Psoas muscle (tissue), 8 donors: ENCODE results near the gene LMO7. TPM values are rescaled to one million over a fixed set of nuclear protein-coding genes. Genes with fewer than 3 reads are reported as not detected.
"Not testable (repeated sequence)": the region's sequence is repeated elsewhere in the genome, so short reads cannot be mapped to it uniquely, and the experiment has no call there.

Experiments used
- ATAC-seq, 4 donors: fragments of 200-7000 bp; cut with Tn5 transposase; one replicate each; pipeline ENCODE4 v1.9.1; 2020; ENCODE audit warnings: moderate library complexity in 3 of 4, mild to moderate bottlenecking in 2 of 4
- DNase-seq, 2 donors: peaks; one replicate each; pipeline ENCODE4 v3.0.0-alpha.2; 2020
- H3K27ac ChIP-seq: fragments of 200-600 bp; one replicate; pipeline ENCODE4 v1.8.0; 2022
- H3K27me3 ChIP-seq, 3 donors: fragments of 200-600 bp in 1 of 3; one replicate each; pipeline versions ENCODE4 v1.6.1 to v1.8.0; 2013 to 2022; ENCODE audit warnings: low read length in 2 of 3, mild to moderate bottlenecking in 2 of 3, moderate library complexity in 1 of 3; ENCODE audit not compliant: insufficient read depth in 3 of 3
- H3K36me3 ChIP-seq, 2 donors: fragments of 200-600 bp in 1 of 2; one replicate each; pipeline versions ENCODE4 v1.6.1 to v1.8.0; 2013 to 2022; ENCODE audit warnings: low read depth in 1 of 2, mild to moderate bottlenecking in 1 of 2, moderate library complexity in 1 of 2; ENCODE audit not compliant: insufficient read depth in 1 of 2
- H3K4me1 ChIP-seq: fragments of 200-600 bp; one replicate; pipeline ENCODE4 v1.8.0; 2022
- H3K4me3 ChIP-seq: fragments of 200-600 bp; one replicate; pipeline ENCODE4 v1.8.0; 2022; ENCODE audit warnings: mild to moderate bottlenecking
- H3K9me3 ChIP-seq: fragments of 200-600 bp; one replicate; pipeline ENCODE4 v1.8.0; 2022
- WGBS, 3 donors: extraction: QIAGEN DNeasy Blood & Tissue Kit; methylation state at CpG; one replicate each; pipeline versions ENCODE4 v1.1.6 to v1.1.7; 2013; 5-methylcytosine and 5-hydroxymethylcytosine counted together
- intact Hi-C, 2 donors: fragments of 100-400 bp; cut with DNase I; formaldehyde crosslinking; loops; one replicate each; pipeline versions ENCODE4 v1.11.0 to v1.14.2; 2022
- polyA plus RNA-seq, 3 donors: library from polyadenylated mRNA; stranded (reverse); fragments of 200-250 nt; gene quantifications; one replicate each; pipeline ENCODE4 v1.2.3, GENCODE V29; 2013
- total RNA-seq, 4 donors: library from RNA; stranded (reverse); fragmentation: NEBNext Ultra II Directional in 2 of 4; extraction: Animal tissue kit (Norgen Biotek cat#: 25700) in 2 of 4; gene quantifications; one replicate each; pipeline versions ENCODE4 v1.2.1 to v1.2.4, GENCODE V29; 2021 to 2023
- TF ChIP-seq, protein P1 (sequence below): fragments of 200-600 bp; IDR thresholded peaks from one replicate; pipeline ENCODE4 v1.8.0; 2022; ENCODE audit warnings: antibody characterized with exemption
- donor health status: healthy with polysubstance abuse.
- donor health status: DM: no; HTN: no; CAD: no; lungs with moderate emphysema.
- donor health status: Bipolar disorder and iron deficiency.
- donor health status: healthy.
- donor health status: DM: yes; HTN: yes; CAD: no.
- donor health status: DM: no; HTN: no; CAD: no.
- donor health status: DM: no; HTN: no; CAD: no.
- donor health status: DM: yes; HTN: yes; CAD: no.

LMO7 gene
- total and polyA plus RNA-seq, 7 donors, result 15.3 to 271 (median 97.9) TPM

DNA sequence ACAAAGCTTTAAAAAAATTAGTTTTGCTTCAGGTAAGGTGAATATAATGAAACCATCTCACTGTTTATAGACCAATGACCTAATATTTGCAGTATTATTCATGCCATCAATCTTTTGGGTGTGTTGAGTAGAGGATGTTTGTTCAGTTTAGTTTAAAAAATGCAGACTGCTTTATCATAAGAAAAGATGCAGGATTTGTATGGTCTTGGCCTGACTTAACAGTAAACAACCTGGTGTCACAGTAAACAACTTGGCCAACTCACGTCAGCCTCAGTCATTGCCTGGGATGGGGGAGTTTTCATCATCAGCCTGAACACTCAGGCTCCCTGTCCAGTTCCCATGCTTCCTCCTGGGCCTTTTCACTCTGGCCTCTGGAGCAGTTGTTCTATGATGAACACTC, 55.1 kb downstream of the LMO7 start:
- no peaks in the 10 kb centered on the region for H3K27me3 ChIP-seq
- intact Hi-C loops, result loop anchor here in 1 of 2 donors (10.0 kb wide), 1 partner anchor 1294 kb away; no protein-coding TSS in a partner anchor
- TF ChIP-seq, protein P1, sequence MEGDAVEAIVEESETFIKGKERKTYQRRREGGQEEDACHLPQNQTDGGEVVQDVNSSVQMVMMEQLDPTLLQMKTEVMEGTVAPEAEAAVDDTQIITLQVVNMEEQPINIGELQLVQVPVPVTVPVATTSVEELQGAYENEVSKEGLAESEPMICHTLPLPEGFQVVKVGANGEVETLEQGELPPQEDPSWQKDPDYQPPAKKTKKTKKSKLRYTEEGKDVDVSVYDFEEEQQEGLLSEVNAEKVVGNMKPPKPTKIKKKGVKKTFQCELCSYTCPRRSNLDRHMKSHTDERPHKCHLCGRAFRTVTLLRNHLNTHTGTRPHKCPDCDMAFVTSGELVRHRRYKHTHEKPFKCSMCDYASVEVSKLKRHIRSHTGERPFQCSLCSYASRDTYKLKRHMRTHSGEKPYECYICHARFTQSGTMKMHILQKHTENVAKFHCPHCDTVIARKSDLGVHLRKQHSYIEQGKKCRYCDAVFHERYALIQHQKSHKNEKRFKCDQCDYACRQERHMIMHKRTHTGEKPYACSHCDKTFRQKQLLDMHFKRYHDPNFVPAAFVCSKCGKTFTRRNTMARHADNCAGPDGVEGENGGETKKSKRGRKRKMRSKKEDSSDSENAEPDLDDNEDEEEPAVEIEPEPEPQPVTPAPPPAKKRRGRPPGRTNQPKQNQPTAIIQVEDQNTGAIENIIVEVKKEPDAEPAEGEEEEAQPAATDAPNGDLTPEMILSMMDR, result no peak
- DNase-seq, result no peak
- ATAC-seq, result no peak
- no peak overlapping the region for H3K4me3 ChIP-seq
- 87 to 100% (median 96%) methylated on average over 1 of the region's 1 CpG for WGBS, 3 donors
- H3K27ac ChIP-seq, result no peak overlapping the region
- peaks cover 0 to 3% of the 10 kb centered on the region in 2 donors for H3K36me3 ChIP-seq
- H3K4me1 ChIP-seq, result no peaks in the 10 kb centered on the region
- no peaks in the 10 kb centered on the region for H3K9me3 ChIP-seq

GRCh38 chr13:75693227-75693626, 57.1 kb downstream of the LMO7 start:
- H3K4me3 ChIP-seq, result no peak overlapping the region
- no peaks in the 10 kb centered on the region for H3K9me3 ChIP-seq
- H3K36me3 ChIP-seq, result peaks cover 0 to 3% of the 10 kb centered on the region in 2 donors
- TF ChIP-seq, protein P1, result no peak
- 65 to 84% (median 74%) methylated on average over 2 of the region's 2 CpGs for WGBS, 3 donors
- no peak overlapping the region for H3K27ac ChIP-seq
- ATAC-seq (no peak), DNase-seq (no peak)
- H3K4me1 ChIP-seq, result no peaks in the 10 kb centered on the region
- intact Hi-C loops, result loop anchor here in 1 of 2 donors (10.0 kb wide), 1 partner anchor 1292 kb away; no protein-coding TSS in a partner anchor
- H3K27me3 ChIP-seq, result no peaks in the 10 kb centered on the region

DNA sequence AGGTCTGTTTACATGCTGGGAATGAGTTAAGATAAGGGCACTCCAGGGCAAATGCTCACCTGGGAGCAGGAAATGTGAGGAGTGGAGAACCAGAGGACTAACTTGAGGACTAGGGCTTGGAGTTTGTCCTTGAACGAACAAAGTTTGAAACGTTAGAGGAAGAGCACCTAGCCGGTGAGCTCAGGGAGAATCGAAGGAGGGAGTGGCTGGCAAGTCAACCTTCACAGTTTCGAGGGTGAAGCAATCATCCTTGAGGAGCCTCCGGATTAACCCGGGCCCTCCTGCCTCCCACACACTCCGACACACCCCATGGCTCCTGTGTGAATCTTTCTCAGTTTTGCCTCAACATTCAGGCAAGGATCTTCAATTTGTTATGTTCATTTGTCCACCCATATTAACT, 58.6 kb downstream of the LMO7 start:
- TF ChIP-seq, protein P1, result no peak
- no peaks in the 10 kb centered on the region for H3K4me1 ChIP-seq
- ATAC-seq (no peak), DNase-seq (no peak)
- intact Hi-C loops, result loop anchor here (5.0 to 10.0 kb wide), 5 partner anchors 108 to 1290 kb away; no protein-coding TSS in a partner anchor
- no peaks in the 10 kb centered on the region for H3K27me3 ChIP-seq
- no peaks in the 10 kb centered on the region for H3K9me3 ChIP-seq
- no peak overlapping the region for H3K4me3 ChIP-seq
- H3K36me3 ChIP-seq, result peaks cover 0 to 3% of the 10 kb centered on the region in 2 donors
- WGBS, 3 donors, result 87 to 90% (median 88%) methylated on average over 8 of the region's 8 CpGs
- no peak overlapping the region for H3K27ac ChIP-seq

DNA sequence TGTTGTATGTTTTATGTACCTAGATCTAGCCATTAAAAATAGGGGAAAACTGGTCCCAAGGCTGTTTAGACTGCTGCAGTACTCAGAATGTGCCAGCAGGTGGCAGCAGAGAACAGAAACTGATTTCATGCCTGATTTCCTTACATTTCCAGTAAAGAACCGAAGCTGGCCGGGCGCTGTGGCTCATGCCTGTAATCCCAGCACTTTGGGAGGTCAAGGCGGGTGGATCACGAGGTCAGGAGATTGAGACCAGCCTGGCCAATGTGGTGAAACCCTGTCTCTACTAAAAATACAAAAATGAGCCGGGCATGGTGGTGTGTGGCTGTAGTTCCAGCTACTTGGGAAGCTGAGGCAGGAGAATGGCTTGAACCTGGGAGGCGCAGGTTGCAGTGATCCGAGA, 59.8 kb downstream of the LMO7 start:
- H3K27me3 ChIP-seq, H3K36me3 ChIP-seq, H3K4me1 ChIP-seq, H3K4me3 ChIP-seq, H3K9me3 ChIP-seq, H3K27ac ChIP-seq: not testable (repeated sequence)
- ATAC-seq, result peak; percentile 71 to 92 (median 84)
- intact Hi-C loops, result loop anchor here (2.0 to 10.0 kb wide), 6 partner anchors 67 to 1289 kb away; no protein-coding TSS in a partner anchor
- TF ChIP-seq, protein P1, result peak; percentile 98
- DNase-seq, result peak; percentile 71 to 84
- WGBS, 3 donors, result 17 to 21% (median 18%) methylated on average over 8 of the region's 8 CpGs

DNA sequence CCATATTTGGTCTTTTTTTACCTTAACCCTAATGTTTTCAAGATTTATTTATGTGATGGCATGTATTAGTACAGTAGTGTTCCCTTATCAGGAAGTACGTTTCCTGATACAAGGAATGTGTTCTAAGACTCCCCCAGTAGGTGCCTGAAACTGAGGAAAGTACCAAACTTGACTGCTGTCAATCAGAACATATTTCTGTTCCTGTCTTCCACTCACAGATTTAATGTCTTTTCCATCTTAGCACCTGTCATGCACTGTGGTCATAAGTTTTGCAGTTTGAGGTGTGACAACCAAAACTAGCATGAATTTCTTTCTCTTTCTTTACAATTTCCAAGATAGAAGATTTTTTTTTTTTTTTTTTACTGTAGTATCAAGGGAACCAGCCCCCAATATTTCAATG, 62.9 kb downstream of the LMO7 start:
- intact Hi-C loops, result loop anchor here (5.0 to 10.0 kb wide), 5 partner anchors 103 to 1286 kb away; no protein-coding TSS in a partner anchor
- WGBS, 3 donors, result 92 to 94% (median 93%) methylated on average over 1 of the region's 1 CpG
- H3K27me3 ChIP-seq, result no peaks in the 10 kb centered on the region

DNA sequence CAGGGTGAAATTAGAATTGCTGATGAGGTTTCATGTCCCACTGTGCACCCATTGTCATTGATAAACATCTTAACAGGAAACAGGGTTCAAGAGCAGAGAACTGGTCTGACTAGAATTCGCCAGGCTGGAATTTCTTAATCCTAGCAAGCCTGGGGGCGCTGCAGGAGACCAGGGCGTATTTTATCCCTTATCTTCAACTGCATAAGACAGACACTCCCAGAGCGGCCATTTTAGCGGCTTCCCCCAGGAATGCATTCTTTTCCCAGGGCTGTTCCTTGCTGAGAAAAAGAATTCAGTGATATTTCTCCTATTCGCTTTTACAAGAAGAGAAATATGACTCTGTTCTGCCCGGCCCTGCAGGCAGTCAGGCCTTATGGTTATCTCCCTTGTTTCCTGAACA, 63.6 kb downstream of the LMO7 start:
- 96 to 97% (median 97%) methylated on average over 7 of the region's 7 CpGs for WGBS, 3 donors
- DNase-seq, H3K4me3 ChIP-seq, H3K9me3 ChIP-seq, H3K27me3 ChIP-seq, H3K4me1 ChIP-seq, H3K36me3 ChIP-seq, H3K27ac ChIP-seq, ATAC-seq: not testable (repeated sequence)
- intact Hi-C loops, result loop anchor here (5.0 to 10.0 kb wide), 6 partner anchors 93 to 1285 kb away; no protein-coding TSS in a partner anchor

More for the DNA sequence above, 62.9 kb downstream of the LMO7 start:
- DNase-seq, result no peak
- H3K4me1 ChIP-seq, result no peaks in the 10 kb centered on the region
- no peak for ATAC-seq
- no peaks in the 10 kb centered on the region for H3K9me3 ChIP-seq
- H3K4me3 ChIP-seq, result no peak overlapping the region
- TF ChIP-seq, protein P1, result no peak
- H3K27ac ChIP-seq, result no peak overlapping the region
- no peaks in the 10 kb centered on the region for H3K36me3 ChIP-seq
